GM23248 (cell line): Measurements from ENCODE around the gene FXYD5.

ENCODE experiments used
- EZH2 ChIP-seq: fragments of 200-600 bp; sonication (generic); IDR thresholded peaks from 2 replicates; pipeline ENCODE4 v1.6.1; 2018; ENCODE audit warnings: antibody characterized with exemption, mild to moderate bottlenecking; ENCODE audit not compliant: insufficient read depth, poor library complexity, severe bottlenecking
- EZH2phosphoT487 ChIP-seq: fragments of 200-600 bp; sonication (generic); IDR thresholded peaks from 2 replicates; pipeline ENCODE4 v1.6.1; 2018; ENCODE audit warnings: antibody characterized with exemption, moderate library complexity, mild to moderate bottlenecking, low read depth; ENCODE audit not compliant: insufficient read depth

GRCh38 chr19:35109395-35110112 is 45.0 kb upstream of the FXYD5 start:
- TF ChIP-seq EZH2phosphoT487 (no peak), EZH2 (no peak)
